NCI-H1417 treated with DMSO at 0.1 percent for 48 hours (cell line): Measurements from ENCODE around the gene ANKUB1.

Source experiments
- DNase-seq: peaks from one replicate; lab custom pipeline; 2025; lab: John Stamatoyannopoulos, UW

ANKUB1 gene

GRCh38 chr3:149753717-149754116 is 38.6 kb downstream of the ANKUB1 start:
- DNase-seq = no peak

GRCh38 chr3:149752788-149753136 is 39.6 kb downstream of the ANKUB1 start:
- DNase-seq = no peak

- peak; percentile 60 for DNase-seq
Observed at GRCh38 chr3:149752051-149752787, 40.1 kb downstream of the ANKUB1 start, which contains the start of gene COMMD2. COMMD2 (minus strand) TSS chr3:149752489; CDS start chr3:149752444, 45 bp downstream.

GRCh38 chr3:149751551-149751950 is 40.8 kb downstream of the ANKUB1 start:
- no peak for DNase-seq

- no peak for DNase-seq
Observed at GRCh38 chr3:149744606-149745005, 47.7 kb downstream of the ANKUB1 start.

- DNase-seq = no peak
Observed at GRCh38 chr3:149744151-149744550, 48.2 kb downstream of the ANKUB1 start.

- no peak for DNase-seq
Observed at GRCh38 chr3:149739396-149739795, 53.0 kb downstream of the ANKUB1 start.

- DNase-seq = no peak
Observed at GRCh38 chr3:149738876-149739275, 53.5 kb downstream of the ANKUB1 start.

- no peak for DNase-seq
Observed at GRCh38 chr3:149736953-149737205, 55.5 kb downstream of the ANKUB1 start.

- DNase-seq = no peak
Observed at GRCh38 chr3:149736175-149736952, 56.0 kb downstream of the ANKUB1 start.

- no peak for DNase-seq
Observed at GRCh38 chr3:149732234-149732633, 60.1 kb downstream of the ANKUB1 start.

- no peak for DNase-seq
Observed at GRCh38 chr3:149727656-149728055, 64.7 kb downstream of the ANKUB1 start.

GRCh38 chr3:149726716-149727407 is 65.5 kb downstream of the ANKUB1 start:
- no peak for DNase-seq

- no peak for DNase-seq
Observed at GRCh38 chr3:149723781-149724180, 68.6 kb downstream of the ANKUB1 start.

GRCh38 chr3:149720918-149721317 is 71.4 kb downstream of the ANKUB1 start:
- no peak for DNase-seq

GRCh38 chr3:149717391-149718056 is 74.8 kb downstream of the ANKUB1 start:
- peak; percentile 13 for DNase-seq

- no peak for DNase-seq
Observed at GRCh38 chr3:149716984-149717383, 75.4 kb downstream of the ANKUB1 start.

- DNase-seq = no peak
Observed at GRCh38 chr3:149715247-149715646, 77.1 kb downstream of the ANKUB1 start.

- DNase-seq = no peak
Observed at GRCh38 chr3:149713730-149714654, 78.4 kb downstream of the ANKUB1 start.
